ENCODE data around the gene UGCG.
"Not testable (repeated sequence)": the region's sequence is repeated elsewhere in the genome, so short reads cannot be mapped to it uniquely, and the experiment has no call there.

Gene UGCG

GRCh38 chr9:111919875-111920274 lies 23.3 kb downstream of the UGCG start:
- DNase-seq (ENCODE audit: low read depth, low spot score) = no peak

GRCh38 chr9:111920531-111920930 lies 23.9 kb downstream of the UGCG start:
- no peak for DNase-seq (ENCODE audit: low read depth, low spot score)

DNA sequence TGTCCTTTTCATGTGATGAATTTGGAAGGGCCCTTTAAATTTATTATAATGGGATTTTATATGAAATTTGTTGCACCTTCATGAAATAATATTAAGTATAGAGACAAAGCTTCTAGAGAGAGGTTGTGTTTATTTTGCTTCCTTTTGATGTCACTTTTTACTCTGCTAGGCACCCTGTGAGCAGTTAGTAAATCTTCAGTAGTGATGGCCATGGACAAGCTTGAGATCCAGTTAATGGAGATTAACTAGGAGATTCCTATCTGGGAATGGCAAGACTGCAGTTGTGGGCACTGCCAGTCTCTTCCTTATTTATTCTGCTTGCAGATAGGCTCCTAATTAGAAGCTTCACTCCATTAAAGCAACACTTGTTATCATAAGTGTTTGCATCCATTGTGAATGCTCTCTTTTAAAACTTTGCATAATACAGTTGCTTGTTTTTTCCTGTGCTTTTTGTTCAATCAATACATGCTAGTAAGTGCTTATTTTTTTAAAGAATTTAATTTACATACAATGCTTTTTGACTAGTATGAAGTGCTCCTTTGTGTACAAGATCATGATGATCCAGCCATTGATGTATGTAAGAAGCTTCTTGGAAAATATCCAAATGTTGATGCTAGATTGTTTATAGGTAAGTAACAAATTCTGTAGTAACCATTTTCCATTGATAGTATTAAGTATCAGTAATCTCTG lies 25.9 kb downstream of the UGCG start:
- no peak for DNase-seq (ENCODE audit: low read depth, low spot score)

DNA sequence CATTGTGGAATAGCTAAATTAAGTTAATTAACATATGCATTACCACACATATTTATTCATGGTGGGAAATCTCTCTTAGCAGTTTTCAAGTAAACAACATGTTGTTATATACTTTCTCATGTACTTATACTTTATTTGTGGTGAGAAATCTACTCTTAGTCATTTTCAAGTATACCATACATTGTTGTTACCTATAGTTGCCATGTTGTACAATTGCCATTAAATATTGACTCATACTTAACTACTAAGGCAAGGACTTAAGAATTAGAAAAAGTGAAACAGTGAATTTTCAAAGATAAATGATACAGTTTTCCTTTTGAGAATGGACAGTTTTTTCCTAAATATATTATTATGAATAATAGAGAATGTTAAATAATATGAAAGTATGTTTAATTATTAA lies 27.7 kb downstream of the UGCG start:
- no peak for DNase-seq (ENCODE audit: low read depth, low spot score)

GRCh38 chr9:111925017-111925770 lies 28.6 kb downstream of the UGCG start:
- no peak for DNase-seq (ENCODE audit: low read depth, low spot score)

DNA sequence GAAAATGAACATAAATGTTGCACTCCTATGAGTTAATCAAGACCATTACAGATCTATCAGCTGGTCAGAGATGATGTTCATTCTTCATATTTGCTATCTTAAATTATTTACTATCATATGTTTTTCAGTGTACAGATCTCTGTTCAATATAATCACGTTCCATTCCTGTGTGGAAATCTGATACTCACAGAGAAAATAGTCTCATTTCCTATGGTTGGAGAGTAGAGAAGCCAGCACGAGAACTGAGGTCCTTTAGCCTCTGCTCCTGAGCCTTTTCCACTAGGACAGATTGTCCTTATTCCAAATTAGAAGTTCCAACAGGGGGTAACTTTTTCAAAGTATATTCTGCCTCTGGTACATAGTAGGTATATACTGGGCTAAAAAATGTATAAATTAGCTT lies 29.2 kb downstream of the UGCG start:
- no peak for DNase-seq (ENCODE audit: low read depth, low spot score)

GRCh38 chr9:111926421-111926875 lies 29.8 kb downstream of the UGCG start:
- no peak for DNase-seq (ENCODE audit: low read depth, low spot score)

DNA sequence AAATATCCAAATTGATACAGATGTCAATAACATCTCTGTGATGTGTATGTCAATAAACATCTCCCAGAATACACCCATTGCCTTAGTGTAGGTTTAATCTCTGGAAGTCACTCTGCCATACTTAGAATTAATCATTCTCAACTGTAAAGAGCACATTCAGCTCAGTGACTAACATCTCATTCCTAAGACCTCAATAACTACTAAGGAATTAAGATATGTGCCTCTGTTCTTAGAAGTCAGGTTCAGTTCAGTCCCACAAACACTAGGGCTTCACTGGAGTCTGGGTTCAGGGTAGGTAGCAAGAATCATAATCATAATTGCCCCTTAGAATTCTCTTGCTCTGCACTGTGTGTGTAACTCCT lies 31.7 kb downstream of the UGCG start:
- DNase-seq (ENCODE audit: low read depth, low spot score) = no peak

DNA sequence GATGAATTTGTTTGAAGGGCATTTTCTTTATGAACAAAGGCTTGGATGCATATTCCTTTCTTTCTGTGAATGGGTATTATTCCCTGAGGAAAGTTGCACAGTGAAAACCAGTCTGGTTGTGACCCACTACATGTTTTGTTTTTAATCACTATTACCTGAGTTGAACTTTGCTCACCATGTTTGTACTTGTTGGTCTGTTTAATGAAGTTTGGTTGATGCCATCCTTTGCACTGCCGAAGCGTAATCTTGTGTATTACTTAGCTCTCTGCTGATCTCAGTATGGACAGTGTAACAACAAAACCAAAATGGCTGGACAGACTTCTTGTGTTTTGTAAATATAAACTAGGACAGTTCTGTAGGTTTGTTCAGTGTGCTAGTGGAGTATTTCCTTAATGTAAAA lies 38.1 kb downstream of the UGCG start:
- no peak for DNase-seq (ENCODE audit: low read depth, low spot score)

DNA sequence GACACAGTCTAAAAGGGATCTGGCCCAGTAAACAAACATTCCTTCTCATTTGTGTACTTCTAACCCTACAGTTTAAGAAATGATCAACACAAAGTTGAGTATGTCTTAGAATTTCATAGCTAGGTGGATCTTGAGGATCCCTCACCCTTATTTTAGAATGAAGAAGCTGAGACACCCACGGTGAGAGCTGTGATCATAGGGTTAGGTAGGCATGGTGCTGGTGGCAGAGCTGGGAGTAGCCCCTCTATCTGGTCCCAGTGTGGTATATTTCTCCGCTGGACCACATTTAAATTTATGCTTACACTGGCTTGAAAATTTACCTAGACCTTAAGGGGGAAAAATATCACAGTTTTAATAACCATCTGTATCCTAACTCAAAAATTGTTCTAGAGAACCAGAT lies 39.8 kb downstream of the UGCG start:
- DNase-seq (ENCODE audit: low read depth, low spot score) = no peak

GRCh38 chr9:111937301-111937700 lies 40.7 kb downstream of the UGCG start:
- DNase-seq (ENCODE audit: low read depth, low spot score) = no peak

DNA sequence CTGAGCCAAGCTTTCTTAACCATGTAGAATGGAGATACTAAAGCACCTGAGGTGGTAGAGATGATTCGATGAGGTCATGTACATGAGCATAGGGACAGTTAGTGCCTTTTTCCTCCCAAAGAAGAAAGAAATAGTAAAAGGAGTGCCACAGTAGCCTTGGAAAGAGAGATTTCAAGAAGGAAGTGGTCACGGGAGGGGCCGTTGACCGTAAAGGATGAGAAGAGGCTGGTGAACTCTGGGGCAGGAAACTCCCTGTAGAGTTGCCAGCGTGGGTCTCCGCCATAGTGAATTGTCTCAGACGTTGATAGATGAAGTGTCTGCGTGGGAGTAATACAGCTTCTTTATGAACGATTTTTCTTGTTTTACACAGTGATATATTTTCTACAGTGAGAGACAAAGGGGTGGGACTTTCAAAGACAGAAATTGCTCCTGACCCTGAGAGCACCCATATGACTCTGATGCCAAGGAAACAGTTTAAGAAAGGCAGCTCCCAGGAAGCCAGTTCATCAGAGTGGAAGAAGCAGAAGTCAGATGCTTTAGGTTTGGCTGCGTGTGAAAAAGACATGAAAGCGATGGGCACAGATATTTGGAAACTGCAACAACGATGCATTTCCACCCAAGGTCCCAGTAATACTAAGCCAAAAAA lies 41.3 kb downstream of the UGCG start:
- DNase-seq (ENCODE audit: low read depth, low spot score) = no peak

DNA sequence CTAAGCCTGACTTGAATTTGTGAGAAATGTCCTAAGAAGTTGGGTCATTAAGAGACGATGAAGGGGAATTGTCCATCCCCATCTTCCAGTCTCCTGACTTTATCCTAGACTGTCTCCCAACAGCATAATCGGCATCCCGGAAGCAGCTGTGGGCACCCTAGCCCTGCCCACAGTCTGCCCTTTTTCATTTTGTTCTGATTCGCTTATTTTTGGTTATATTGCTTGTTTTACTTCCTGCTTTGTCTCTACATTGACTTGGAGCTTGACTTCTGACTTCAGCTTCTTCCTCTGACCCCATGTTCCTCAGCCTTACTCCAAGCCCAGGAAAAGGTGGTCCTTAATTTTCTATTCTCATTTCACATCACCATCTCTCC lies 41.8 kb downstream of the UGCG start:
- no peak for DNase-seq (ENCODE audit: low read depth, low spot score)

DNA sequence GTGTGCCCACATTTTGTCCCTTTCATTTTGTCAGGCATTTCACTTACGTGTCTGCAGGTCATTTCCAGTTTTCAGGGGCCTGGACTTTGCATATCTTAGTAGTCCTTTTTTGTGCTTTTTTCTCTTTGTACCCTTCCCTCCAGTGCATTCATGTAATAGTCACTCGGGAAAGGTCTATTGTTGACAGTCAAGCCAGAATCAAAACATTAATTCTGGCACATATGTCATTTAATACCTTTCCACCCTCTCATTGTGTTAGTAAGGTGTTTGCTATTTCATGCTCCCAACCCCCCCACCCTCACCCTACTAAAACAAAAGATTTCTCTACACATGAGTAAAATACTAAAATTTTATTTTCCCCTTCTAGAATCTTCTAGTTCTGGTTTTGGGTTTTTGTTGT lies 42.7 kb downstream of the UGCG start:
- DNase-seq (ENCODE audit: low read depth, low spot score) = no peak

- no peak for DNase-seq (ENCODE audit: low read depth, low spot score)
These were observed 44.1 kb downstream of the UGCG start for GRCh38 chr9:111940697-111941096.

- DNase-seq (ENCODE audit: low read depth, low spot score) = no peak
These were observed 46.6 kb downstream of the UGCG start for GRCh38 chr9:111943200-111943599.

GRCh38 chr9:111943746-111944145 lies 47.1 kb downstream of the UGCG start:
- DNase-seq (ENCODE audit: low read depth, low spot score) = no peak

DNA sequence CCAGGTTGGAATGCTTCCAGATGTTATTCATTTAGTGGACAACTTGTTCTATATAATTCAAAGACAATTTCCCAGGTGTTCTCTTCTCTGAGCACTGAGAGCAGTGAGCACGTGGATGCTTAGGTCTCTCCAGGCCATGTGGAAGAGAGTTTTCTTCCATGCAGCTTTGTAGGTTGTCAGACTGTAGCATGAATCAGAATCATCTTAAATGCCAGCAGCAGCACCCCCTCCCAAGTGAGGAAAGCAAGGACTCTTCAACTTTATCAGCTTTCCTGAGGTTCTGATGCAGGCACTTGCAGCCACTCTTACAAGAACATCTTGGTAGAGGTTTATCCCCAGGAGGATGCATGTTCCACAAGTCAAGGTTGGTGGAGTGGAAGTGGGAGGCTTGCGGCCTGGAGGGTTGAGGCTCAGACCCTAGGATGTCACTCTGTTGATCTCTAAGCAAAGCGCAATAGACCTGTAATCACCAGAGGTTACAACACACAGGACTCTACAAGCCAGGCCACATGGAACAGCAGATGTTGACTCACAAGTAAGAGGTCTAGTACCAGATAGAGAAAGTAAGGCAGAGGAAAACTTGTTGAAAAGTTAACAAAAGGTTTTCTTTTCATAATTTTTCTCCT lies 47.7 kb downstream of the UGCG start:
- no peak for DNase-seq (ENCODE audit: low read depth, low spot score)

- no peak for DNase-seq (ENCODE audit: low read depth, low spot score)
These were observed 48.6 kb downstream of the UGCG start for GRCh38 chr9:111945216-111945615.

- DNase-seq (ENCODE audit: low read depth, low spot score) = not testable (repeated sequence)
These were observed 51.5 kb downstream of the UGCG start for GRCh38 chr9:111948109-111948508.

DNA sequence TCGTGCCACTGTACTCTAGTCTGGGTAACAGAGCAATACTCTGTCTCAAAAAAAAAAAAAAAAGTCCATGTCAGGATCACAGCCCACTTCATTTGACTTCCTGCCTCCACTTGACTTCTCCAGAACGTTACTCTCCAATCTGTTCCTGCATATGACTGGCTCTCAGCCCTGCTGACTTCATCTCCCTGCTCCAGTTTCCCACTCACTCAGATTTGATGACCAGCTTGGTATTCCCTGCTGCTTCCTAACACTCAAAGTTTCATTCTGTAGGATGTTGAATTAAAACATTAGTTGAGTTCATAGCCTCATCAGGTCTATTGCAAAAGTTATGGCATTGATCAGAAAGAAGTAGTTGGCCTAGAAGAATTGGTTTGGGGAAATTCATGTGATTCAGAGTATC lies 52.3 kb downstream of the UGCG start:
- no peak for DNase-seq (ENCODE audit: low read depth, low spot score)

- DNase-seq (ENCODE audit: low read depth, low spot score) = no peak
These were observed 53.3 kb downstream of the UGCG start for GRCh38 chr9:111949919-111950318.

DNA sequence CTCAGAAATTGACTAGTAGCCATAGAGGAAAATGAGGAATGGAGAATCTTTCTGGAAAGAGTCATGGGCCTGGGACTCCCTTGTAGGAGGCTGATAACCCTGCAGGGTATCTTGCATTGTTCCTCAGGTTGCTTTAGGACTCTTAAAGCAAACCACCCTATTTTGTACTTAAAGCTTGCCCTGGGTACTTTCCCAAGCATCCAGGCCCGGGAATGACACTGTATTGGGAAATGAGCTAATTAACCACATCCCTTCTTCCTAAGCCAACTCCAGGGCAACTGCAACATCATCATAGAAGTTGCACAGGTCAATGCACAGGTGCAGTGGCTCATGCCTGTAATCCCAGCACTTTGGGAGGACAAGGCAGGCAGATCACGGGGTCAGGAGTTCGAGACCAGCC lies 55.9 kb downstream of the UGCG start:
- DNase-seq (ENCODE audit: low read depth, low spot score) = no peak
